Measurements from ENCODE around the gene MOAP1. TPM values are rescaled to one million over a fixed set of nuclear protein-coding genes. Genes with fewer than 3 reads are reported as not detected.

MOAP1 gene
- total RNA-seq, 1 experiment from 2014 or later = 17.5 TPM

DNA sequence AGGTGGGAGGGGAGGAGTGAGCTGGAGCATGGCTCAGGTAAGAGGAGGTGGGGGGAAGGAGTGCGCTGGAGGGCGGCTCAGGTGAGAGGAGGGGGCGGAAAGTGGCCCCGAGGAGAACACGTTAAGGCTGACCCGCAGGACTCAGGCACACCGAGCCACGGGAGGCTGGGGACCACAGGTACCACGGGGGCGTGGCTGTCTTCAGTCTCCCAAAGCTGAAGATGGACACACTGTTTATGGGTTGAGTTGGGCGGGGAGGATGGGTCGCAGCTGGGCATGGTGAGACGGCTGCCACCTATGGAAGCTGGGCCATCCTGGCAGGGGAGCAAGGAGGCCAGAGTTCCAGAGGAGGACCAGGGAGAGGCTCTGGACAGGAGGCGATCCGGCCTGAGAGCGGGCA, 45.8 kb upstream of the MOAP1 start:
- DNase-seq (ENCODE audit: unreplicated experiment) = no peak
- peaks cover 12% of the 10 kb centered on the region for H3K4me1 Mint-ChIP-seq (ENCODE audit: insufficient read depth, unreplicated experiment)
- H3K36me3 Mint-ChIP-seq (ENCODE audit: insufficient read depth, unreplicated experiment) = peaks cover 17% of the 10 kb centered on the region
- TF ChIP-seq, protein P1, sequence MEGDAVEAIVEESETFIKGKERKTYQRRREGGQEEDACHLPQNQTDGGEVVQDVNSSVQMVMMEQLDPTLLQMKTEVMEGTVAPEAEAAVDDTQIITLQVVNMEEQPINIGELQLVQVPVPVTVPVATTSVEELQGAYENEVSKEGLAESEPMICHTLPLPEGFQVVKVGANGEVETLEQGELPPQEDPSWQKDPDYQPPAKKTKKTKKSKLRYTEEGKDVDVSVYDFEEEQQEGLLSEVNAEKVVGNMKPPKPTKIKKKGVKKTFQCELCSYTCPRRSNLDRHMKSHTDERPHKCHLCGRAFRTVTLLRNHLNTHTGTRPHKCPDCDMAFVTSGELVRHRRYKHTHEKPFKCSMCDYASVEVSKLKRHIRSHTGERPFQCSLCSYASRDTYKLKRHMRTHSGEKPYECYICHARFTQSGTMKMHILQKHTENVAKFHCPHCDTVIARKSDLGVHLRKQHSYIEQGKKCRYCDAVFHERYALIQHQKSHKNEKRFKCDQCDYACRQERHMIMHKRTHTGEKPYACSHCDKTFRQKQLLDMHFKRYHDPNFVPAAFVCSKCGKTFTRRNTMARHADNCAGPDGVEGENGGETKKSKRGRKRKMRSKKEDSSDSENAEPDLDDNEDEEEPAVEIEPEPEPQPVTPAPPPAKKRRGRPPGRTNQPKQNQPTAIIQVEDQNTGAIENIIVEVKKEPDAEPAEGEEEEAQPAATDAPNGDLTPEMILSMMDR (IDR thresholded peaks at IDR 0.05; ENCODE audit: unreplicated experiment) = no peak
- no peak overlapping the region for H3K27ac Mint-ChIP-seq (ENCODE audit: low read depth, unreplicated experiment)
- intact Hi-C loops (cut with micrococcal nuclease) = no loop called here
- no peak overlapping the region for H3K4me3 Mint-ChIP-seq (ENCODE audit: unreplicated experiment)
- ChIA-PET CTCF (no interaction called here), POLR2A (no interaction called here)
- no peaks in the 10 kb centered on the region for H3K27me3 Mint-ChIP-seq (ENCODE audit: insufficient read depth, unreplicated experiment)
- BruUV-seq (replicated peaks) = no TSS peak
- H3K9me3 Mint-ChIP-seq (ENCODE audit: unreplicated experiment) = no peaks in the 10 kb centered on the region

DNA sequence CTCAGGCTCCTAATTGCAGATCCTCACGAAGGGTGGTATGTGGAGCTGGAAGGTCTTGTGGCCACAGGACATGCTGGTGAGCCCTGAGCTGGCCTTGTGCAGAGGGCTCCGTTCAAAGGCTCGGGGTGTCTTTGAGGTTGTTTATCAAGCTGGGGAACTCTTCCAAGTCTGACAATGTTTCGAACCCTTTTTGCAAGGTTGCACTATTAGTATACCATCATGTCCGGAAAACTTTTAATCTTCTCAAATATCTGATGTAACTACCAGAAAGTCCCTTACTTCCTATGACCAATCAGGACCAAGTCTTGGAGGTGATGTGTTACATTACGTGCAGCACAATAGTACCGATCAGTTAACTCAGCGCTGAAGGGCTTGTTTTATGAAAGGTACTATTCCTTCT, 43.9 kb upstream of the MOAP1 start:
- no peak for DNase-seq (ENCODE audit: unreplicated experiment)
- ChIA-PET CTCF (interaction anchor here (1.1 kb wide), 1 partner anchor 116 kb away, joined by 3 read pairs; no protein-coding TSS in a partner anchor), POLR2A (no interaction called here)
- Mint-ChIP-seq H3K36me3 (ENCODE audit: insufficient read depth, unreplicated experiment) (peaks cover 33% of the 10 kb centered on the region), H3K9me3 (ENCODE audit: unreplicated experiment) (no peaks in the 10 kb centered on the region), H3K27me3 (ENCODE audit: insufficient read depth, unreplicated experiment) (no peaks in the 10 kb centered on the region), H3K4me1 (ENCODE audit: insufficient read depth, unreplicated experiment) (no peaks in the 10 kb centered on the region), H3K27ac (ENCODE audit: low read depth, unreplicated experiment) (no peak overlapping the region), H3K4me3 (ENCODE audit: unreplicated experiment) (no peak overlapping the region)
- TF ChIP-seq, protein P1 (IDR thresholded peaks at IDR 0.05; ENCODE audit: unreplicated experiment) = no peak
- intact Hi-C loops (cut with micrococcal nuclease) = no loop called here
- TSS peak; percentile 45 for BruUV-seq (replicated peaks)

DNA sequence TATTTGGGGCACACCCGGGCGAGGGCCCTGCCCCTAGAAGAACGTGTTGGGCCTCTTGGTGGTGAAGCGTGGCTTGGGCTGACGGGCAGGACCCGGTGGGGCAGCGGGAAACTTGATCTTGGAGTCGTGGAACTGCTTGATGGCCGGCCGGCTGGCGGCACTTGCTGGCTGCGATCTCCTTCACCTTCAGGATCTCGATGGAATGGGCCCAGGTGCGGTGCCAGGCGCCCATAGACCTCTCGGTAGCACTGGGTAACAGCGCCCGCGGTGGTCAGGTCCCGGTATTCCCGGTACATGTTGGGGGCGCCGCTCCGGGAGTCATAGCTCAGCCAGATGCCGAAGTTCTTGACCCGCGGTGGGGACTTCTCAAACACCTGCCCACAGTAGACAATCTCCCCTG, 38.9 kb upstream of the MOAP1 start:
- Mint-ChIP-seq H3K27me3 (ENCODE audit: insufficient read depth, unreplicated experiment) (no peaks in the 10 kb centered on the region), H3K9me3 (ENCODE audit: unreplicated experiment) (no peaks in the 10 kb centered on the region), H3K4me3 (ENCODE audit: unreplicated experiment) (no peak overlapping the region), H3K36me3 (ENCODE audit: insufficient read depth, unreplicated experiment) (peaks cover 71% of the 10 kb centered on the region), H3K4me1 (ENCODE audit: insufficient read depth, unreplicated experiment) (no peaks in the 10 kb centered on the region), H3K27ac (ENCODE audit: low read depth, unreplicated experiment) (no peak overlapping the region)
- TF ChIP-seq, protein P1 (IDR thresholded peaks at IDR 0.05; ENCODE audit: unreplicated experiment) = no peak
- CTCF ChIA-PET = no interaction called here
- no TSS peak for BruUV-seq (replicated peaks)
- POLR2A ChIA-PET = interaction anchor here (0.7 kb wide), 1 partner anchor 17 kb away, joined by 3 read pairs; the partner anchor contains the start of genes GON7 and UBR7
- intact Hi-C loops (cut with micrococcal nuclease) = no loop called here
- no peak for DNase-seq (ENCODE audit: unreplicated experiment)

DNA sequence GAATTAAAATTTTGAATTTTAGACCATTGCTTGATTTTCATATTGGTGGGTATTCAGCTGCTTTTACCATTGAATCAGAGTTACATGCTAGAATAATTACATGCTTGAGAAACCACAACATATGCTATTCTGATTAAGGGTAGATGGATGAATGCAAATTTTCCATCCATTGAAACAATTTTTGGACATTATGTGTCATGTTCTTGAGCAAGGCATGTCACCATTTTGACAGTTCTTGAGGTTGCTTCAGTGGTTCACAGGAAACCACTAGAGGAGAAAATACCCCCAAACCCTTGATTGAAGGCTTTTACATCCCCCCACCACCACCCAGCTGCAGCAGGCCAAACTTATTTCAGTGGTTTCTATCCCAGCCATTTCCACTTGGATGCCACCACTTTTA, 35.8 kb upstream of the MOAP1 start:
- Mint-ChIP-seq H3K4me3 (ENCODE audit: unreplicated experiment) (no peak overlapping the region), H3K27me3 (ENCODE audit: insufficient read depth, unreplicated experiment) (no peaks in the 10 kb centered on the region), H3K36me3 (ENCODE audit: insufficient read depth, unreplicated experiment) (peaks cover 88% of the 10 kb centered on the region), H3K4me1 (ENCODE audit: insufficient read depth, unreplicated experiment) (no peaks in the 10 kb centered on the region), H3K9me3 (ENCODE audit: unreplicated experiment) (no peaks in the 10 kb centered on the region), H3K27ac (ENCODE audit: low read depth, unreplicated experiment) (no peak overlapping the region)
- DNase-seq (ENCODE audit: unreplicated experiment) = no peak
- intact Hi-C loops (cut with micrococcal nuclease) = no loop called here
- ChIA-PET POLR2A (no interaction called here), CTCF (interaction anchor here (0.6 to 1.9 kb wide), 4 partner anchors 13 to 265 kb away, joined by 3 to 4 read pairs (median 3); no protein-coding TSS in a partner anchor)
- TF ChIP-seq, protein P1 (IDR thresholded peaks at IDR 0.05; ENCODE audit: unreplicated experiment) = no peak
- BruUV-seq (replicated peaks) = no TSS peak
